ENCODE results near the gene REG4. TPM values are rescaled to one million over a fixed set of nuclear protein-coding genes. Genes with fewer than 3 reads are reported as not detected.
A peak's percentile ranks its signal among the peaks of the same experiment; 100 is the strongest.

The REG4 gene
- total and polyA plus RNA-seq, 2 of the 4 experiments (the other 2 are of a cell fraction) = not detected

GRCh38 chr1:119784191-119784781, 27.0 kb downstream of the REG4 start:
- dilution Hi-C loops (cut with HindIII; ENCODE audit: low sequenced_read_pairs, unreplicated experiment) (no loop called here), in situ Hi-C loops (cut with MboI; ENCODE audit: low sequenced_read_pairs) (no loop called here), intact Hi-C loops (cut with micrococcal nuclease) (loop anchor here (5.0 kb wide), 1 partner anchor 83 kb away; no protein-coding TSS in a partner anchor)
- Histone ChIP-seq H3K79me1 (ENCODE audit: low read depth in 1 of 2, low read length in 2 of 2) (no peaks in the 10 kb centered on the region), H2BK5ac (ENCODE audit: low read depth, low read length, poor library complexity, severe bottlenecking) (no peak overlapping the region), H3K27me3 (ENCODE audit: control insufficient read depth, insufficient read depth, low read length) (no peaks in the 10 kb centered on the region), H3K4ac (ENCODE audit: low read depth, low read length) (no peak overlapping the region), H3K4me3 (ENCODE audit: insufficient read depth, low read depth, low read length) (no peak overlapping the region), H2AK9ac (replicated peaks; ENCODE audit: low read depth, low read length, poor library complexity) (no peak overlapping the region), H3K9me1 (ENCODE audit: insufficient read depth, low read length) (no peaks in the 10 kb centered on the region; the same call in 1 of the 2 replicates), H3K9me3 (ENCODE audit: control insufficient read depth, insufficient read depth, low read length) (no peaks in the 10 kb centered on the region), H4K5ac (ENCODE audit: low read depth, low read length) (no peak overlapping the region), H2AFZ (replicated peaks; ENCODE audit: low read length, poor library complexity) (no peak overlapping the region), H3K9ac (ENCODE audit: low read depth, low read length) (no peak overlapping the region), H3K36me3 (ENCODE audit: control insufficient read depth, insufficient read depth, low read length) (no peaks in the 10 kb centered on the region), H4K91ac (ENCODE audit: insufficient read depth, low read depth, low read length) (no peak overlapping the region), H3K23ac (ENCODE audit: low read depth, low read length) (no peak overlapping the region), H3K14ac (replicated peaks; ENCODE audit: low read depth, low read length) (no peak overlapping the region), H3K18ac (ENCODE audit: low read depth, low read length) (no peak overlapping the region), H2BK20ac (ENCODE audit: low read depth, low read length) (no peak overlapping the region), H3K4me1 (ENCODE audit: control insufficient read depth, insufficient read depth, low read length) (peaks cover 13% of the 10 kb centered on the region), H2BK15ac (ENCODE audit: low read depth, low read length) (no peak overlapping the region), H4K8ac (ENCODE audit: low read depth in 2 of 2, low read length in 2 of 2) (no peak overlapping the region), H3K27ac (ENCODE audit: insufficient read depth, low read length) (no peak overlapping the region), H2BK120ac (ENCODE audit: low read depth, low read length) (no peak overlapping the region), H2AK5ac (ENCODE audit: low read depth, low read length) (no peak overlapping the region), H4K20me1 (ENCODE audit: insufficient read depth, low read length) (no peaks in the 10 kb centered on the region), H3K4me2 (ENCODE audit: low read depth, low read length) (no peak overlapping the region), H3K56ac (ENCODE audit: extremely low read depth, insufficient read depth, low read length) (no peak overlapping the region)
- no CpG with 5 or more reads among the region's 3 CpGs for WGBS, 2 experiments (ENCODE audit: extremely low coverage in 2 of 2, insufficient read length in 1 of 2)
- DNase-seq (no peak), ATAC-seq (ENCODE audit: low read depth) (no peak; the same call in 1 of the 2 replicates)
- BruUV-seq (replicated peaks) = no TSS peak
- no peak for TF ChIP-seq FOS (IDR thresholded peaks at IDR 0.05; ENCODE audit: low read depth, low read length)
- TF ChIP-seq CTCF (conservative IDR thresholded peaks at IDR 0.05; ENCODE audit: low read depth, low read length) = no peak
- peak; percentile 80 for TF ChIP-seq CEBPB (IDR thresholded peaks at IDR 0.05; ENCODE audit: low read depth, low read length)
- ChIA-PET CTCF (interaction anchor here (1.0 kb wide), 1 partner anchor 14 kb away, joined by 3 read pairs; no protein-coding TSS in a partner anchor), POLR2A (ENCODE audit: unreplicated experiment) (no interaction called here)
